ENCODE data around the gene GJC2.

The GJC2 gene

GRCh38 chr1:228141226-228142044 lies 8.3 kb upstream of the GJC2 start:
- no peak for DNase-seq (ENCODE audit: low spot score)
- Histone ChIP-seq H2AFZ (ENCODE audit: low read length) (no peak overlapping the region), H3K27ac (replicated peaks; ENCODE audit: low read length) (no peak overlapping the region), H2AK5ac (ENCODE audit: low read depth, low read length) (no peak overlapping the region), H3K36me3 (replicated peaks in 1 of 2; ENCODE audit: control insufficient read depth in 2 of 2, insufficient read depth in 2 of 2, low read length in 2 of 2) (peaks cover 0 to 28% of the 10 kb centered on the region in 2 donors), H3K4me2 (ENCODE audit: insufficient read depth, low read length, poor library complexity, severe bottlenecking) (peak overlapping the region; percentile 97), H3K9ac (ENCODE audit: low read depth, low read length, poor library complexity) (peak overlapping the region; percentile 51), H3K4me3 (ENCODE audit: low read length in 2 of 2) (peak overlapping the region; percentile 96 to 100), H2BK120ac (ENCODE audit: low read depth, low read length) (no peak overlapping the region), H4K91ac (ENCODE audit: low read depth, low read length, poor library complexity) (no peak overlapping the region), H2BK15ac (ENCODE audit: low read length) (no peak overlapping the region), H2BK5ac (ENCODE audit: low read length) (no peak overlapping the region), H3K9me3 (replicated peaks in 1 of 2; ENCODE audit: control insufficient read depth in 2 of 2, insufficient read depth in 1 of 2, low read depth in 1 of 2, low read length in 2 of 2) (no peaks in the 10 kb centered on the region), H3K14ac (ENCODE audit: low read length) (no peak overlapping the region), H3K27me3 (ENCODE audit: control insufficient read depth in 3 of 3, insufficient read depth in 3 of 3, low read depth in 1 of 3, low read length in 3 of 3) (peaks cover 0 to 9% (median 7%) of the 10 kb centered on the region in 3 experiments), H3K4ac (ENCODE audit: low read length) (no peak overlapping the region), H4K8ac (ENCODE audit: low read depth, low read length) (no peak overlapping the region), H2BK12ac (ENCODE audit: low read length) (no peak overlapping the region), H3K23ac (ENCODE audit: low read depth, low read length, poor library complexity) (peak overlapping the region; percentile 95), H3K18ac (ENCODE audit: low read length) (no peak overlapping the region), H3K4me1 (ENCODE audit: control insufficient read depth in 2 of 2, insufficient read depth in 1 of 2, low read depth in 1 of 2, low read length in 2 of 2) (peaks cover 6 to 10% of the 10 kb centered on the region in 2 donors), H3K79me1 (ENCODE audit: low read depth, low read length) (peaks cover 30% of the 10 kb centered on the region)
- WGBS, 2 donors (ENCODE audit: extremely low coverage in 2 of 2, insufficient read length in 2 of 2, insufficient replicate concordance in 1 of 2), result no CpG with 5 or more reads among the region's 27 CpGs

GRCh38 chr1:228142155-228142691 lies 7.5 kb upstream of the GJC2 start:
- DNase-seq (ENCODE audit: low spot score), result no peak
- Histone ChIP-seq H3K79me1 (ENCODE audit: low read depth, low read length) (peaks cover 32% of the 10 kb centered on the region), H4K8ac (ENCODE audit: low read depth, low read length) (no peak overlapping the region), H3K4ac (ENCODE audit: low read length) (no peak overlapping the region), H3K9me3 (replicated peaks in 1 of 2; ENCODE audit: control insufficient read depth in 2 of 2, insufficient read depth in 1 of 2, low read depth in 1 of 2, low read length in 2 of 2) (no peaks in the 10 kb centered on the region), H4K91ac (ENCODE audit: low read depth, low read length, poor library complexity) (no peak overlapping the region), H2BK12ac (ENCODE audit: low read length) (no peak overlapping the region), H2BK5ac (ENCODE audit: low read length) (no peak overlapping the region), H2AFZ (ENCODE audit: low read length) (no peak overlapping the region), H3K4me3 (ENCODE audit: low read length in 2 of 2) (peak overlapping the region in 1 of 2 donors; percentile 96), H3K36me3 (replicated peaks in 1 of 2; ENCODE audit: control insufficient read depth in 2 of 2, insufficient read depth in 2 of 2, low read length in 2 of 2) (peaks cover 0 to 36% of the 10 kb centered on the region in 2 donors), H3K9ac (ENCODE audit: low read depth, low read length, poor library complexity) (no peak overlapping the region), H2AK5ac (ENCODE audit: low read depth, low read length) (no peak overlapping the region), H3K23ac (ENCODE audit: low read depth, low read length, poor library complexity) (no peak overlapping the region), H3K18ac (ENCODE audit: low read length) (no peak overlapping the region), H3K27me3 (ENCODE audit: control insufficient read depth in 3 of 3, insufficient read depth in 3 of 3, low read depth in 1 of 3, low read length in 3 of 3) (peaks cover 0 to 2% (median under 1%) of the 10 kb centered on the region in 3 experiments), H3K14ac (ENCODE audit: low read length) (no peak overlapping the region), H3K27ac (replicated peaks; ENCODE audit: low read length) (no peak overlapping the region), H2BK15ac (ENCODE audit: low read length) (no peak overlapping the region), H3K4me2 (ENCODE audit: insufficient read depth, low read length, poor library complexity, severe bottlenecking) (no peak overlapping the region), H2BK120ac (ENCODE audit: low read depth, low read length) (no peak overlapping the region), H3K4me1 (ENCODE audit: control insufficient read depth in 2 of 2, insufficient read depth in 1 of 2, low read depth in 1 of 2, low read length in 2 of 2) (peaks cover 6 to 10% of the 10 kb centered on the region in 2 donors)
- no CpG with 5 or more reads among the region's 16 CpGs for WGBS, 2 donors (ENCODE audit: extremely low coverage in 2 of 2, insufficient read length in 2 of 2, insufficient replicate concordance in 1 of 2)

GRCh38 chr1:228142701-228143136 lies 7.0 kb upstream of the GJC2 start:
- peaks cover 0 to under 1% (median 0%) of the 10 kb centered on the region in 3 experiments for H3K27me3 ChIP-seq (ENCODE audit: control insufficient read depth in 3 of 3, insufficient read depth in 3 of 3, low read depth in 1 of 3, low read length in 3 of 3)

More at GRCh38 chr1:228142701-228143136, 7.0 kb upstream of the GJC2 start:
- no CpG with 5 or more reads among the region's 11 CpGs for WGBS, 2 donors (ENCODE audit: extremely low coverage in 2 of 2, insufficient read length in 2 of 2, insufficient replicate concordance in 1 of 2)
- no peak overlapping the region for H3K23ac ChIP-seq (ENCODE audit: low read depth, low read length, poor library complexity)
- no peak overlapping the region for H3K9ac ChIP-seq (ENCODE audit: low read depth, low read length, poor library complexity)
- no peak overlapping the region for H2AFZ ChIP-seq (ENCODE audit: low read length)
- H2BK12ac ChIP-seq (ENCODE audit: low read length), result peak overlapping the region; percentile 22
- peaks cover 0 to 41% of the 10 kb centered on the region in 2 donors for H3K36me3 ChIP-seq (replicated peaks in 1 of 2; ENCODE audit: control insufficient read depth in 2 of 2, insufficient read depth in 2 of 2, low read length in 2 of 2)
- H3K79me1 ChIP-seq (ENCODE audit: low read depth, low read length), result peaks cover 35% of the 10 kb centered on the region
- peak overlapping the region; percentile 6 to 19 for H3K4me3 ChIP-seq (ENCODE audit: low read length in 2 of 2)
- no peak overlapping the region for H3K4me2 ChIP-seq (ENCODE audit: insufficient read depth, low read length, poor library complexity, severe bottlenecking)
- H2AK5ac ChIP-seq (ENCODE audit: low read depth, low read length), result no peak overlapping the region
- no peaks in the 10 kb centered on the region for H3K9me3 ChIP-seq (replicated peaks in 1 of 2; ENCODE audit: control insufficient read depth in 2 of 2, insufficient read depth in 1 of 2, low read depth in 1 of 2, low read length in 2 of 2)
- H2BK5ac ChIP-seq (ENCODE audit: low read length), result no peak overlapping the region
- no peak overlapping the region for H2BK15ac ChIP-seq (ENCODE audit: low read length)
- no peak overlapping the region for H4K8ac ChIP-seq (ENCODE audit: low read depth, low read length)
- peaks cover 6 to 10% of the 10 kb centered on the region in 2 donors for H3K4me1 ChIP-seq (ENCODE audit: control insufficient read depth in 2 of 2, insufficient read depth in 1 of 2, low read depth in 1 of 2, low read length in 2 of 2)
- no peak for DNase-seq (ENCODE audit: low spot score)
- no peak overlapping the region for H3K18ac ChIP-seq (ENCODE audit: low read length)
- H3K4ac ChIP-seq (ENCODE audit: low read length), result no peak overlapping the region
- no peak overlapping the region for H3K27ac ChIP-seq (replicated peaks; ENCODE audit: low read length)
- H2BK120ac ChIP-seq (ENCODE audit: low read depth, low read length), result no peak overlapping the region
- no peak overlapping the region for H3K14ac ChIP-seq (ENCODE audit: low read length)
- H4K91ac ChIP-seq (ENCODE audit: low read depth, low read length, poor library complexity), result no peak overlapping the region
